Thymus (tissue), 11 donors: ENCODE measurements around the gene ATXN1. TPM values are rescaled to one million over a fixed set of nuclear protein-coding genes. Genes with fewer than 3 reads are reported as not detected.

Source experiments
- DNase-seq, 9 donors: peaks; one replicate each; pipeline ENCODE4 v3.0.0-alpha.2; 2013; ENCODE audit warnings: low spot score in 9 of 9, low read depth in 6 of 9, missing footprints in 1 of 9
- H3K27ac ChIP-seq, 2 donors: one replicate each; pipeline ENCODE4 v1.5.1; 2013; ENCODE audit warnings: control low read depth in 1 of 2, low read depth in 1 of 2, low read length in 1 of 2, mild to moderate bottlenecking in 1 of 2, moderate library complexity in 1 of 2
- H3K27me3 ChIP-seq, 2 donors: one replicate each; pipeline ENCODE4 v1.5.1; 2013; ENCODE audit warnings: low read length in 1 of 2; ENCODE audit not compliant: control insufficient read depth in 2 of 2, insufficient read depth in 1 of 2
- H3K36me3 ChIP-seq, 2 donors: one replicate each; pipeline ENCODE4 v1.5.1; 2013; ENCODE audit warnings: low read length in 1 of 2, mild to moderate bottlenecking in 1 of 2, moderate library complexity in 1 of 2; ENCODE audit not compliant: control insufficient read depth in 2 of 2, insufficient read depth in 2 of 2
- H3K4me1 ChIP-seq, 2 donors: one replicate each; pipeline ENCODE4 v1.5.1; 2013; ENCODE audit warnings: low read length in 2 of 2; ENCODE audit not compliant: control insufficient read depth in 2 of 2, insufficient read depth in 2 of 2
- H3K4me3 ChIP-seq, 2 donors: one replicate each; pipeline ENCODE4 v1.5.1; 2013; ENCODE audit warnings: low read length in 2 of 2, control low read depth in 1 of 2, mild to moderate bottlenecking in 1 of 2
- H3K9me3 ChIP-seq, 2 donors: one replicate each; pipeline ENCODE4 v1.5.1; 2013; ENCODE audit warnings: low read length in 1 of 2, mild to moderate bottlenecking in 1 of 2; ENCODE audit not compliant: control insufficient read depth in 2 of 2, insufficient read depth in 1 of 2
- WGBS: extraction: QIAGEN DNeasy Blood & Tissue Kit; methylation state at CpG from one replicate; pipeline ENCODE4 v1.1.7; 2013; 5-methylcytosine and 5-hydroxymethylcytosine counted together
- polyA plus RNA-seq: library from polyadenylated mRNA; stranded (reverse); fragments of 200-250 nt; gene quantifications from one replicate; pipeline ENCODE4 v1.2.3, GENCODE V29; 2013
- total RNA-seq: library from RNA; stranded (reverse); fragments of 120-200 nt; gene quantifications from one replicate; pipeline ENCODE4 v1.2.4, GENCODE V29; 2013
- donor health status: healthy.

Gene ATXN1
- total and polyA plus RNA-seq, 2 donors: 6.8 to 7.1 TPM

DNA sequence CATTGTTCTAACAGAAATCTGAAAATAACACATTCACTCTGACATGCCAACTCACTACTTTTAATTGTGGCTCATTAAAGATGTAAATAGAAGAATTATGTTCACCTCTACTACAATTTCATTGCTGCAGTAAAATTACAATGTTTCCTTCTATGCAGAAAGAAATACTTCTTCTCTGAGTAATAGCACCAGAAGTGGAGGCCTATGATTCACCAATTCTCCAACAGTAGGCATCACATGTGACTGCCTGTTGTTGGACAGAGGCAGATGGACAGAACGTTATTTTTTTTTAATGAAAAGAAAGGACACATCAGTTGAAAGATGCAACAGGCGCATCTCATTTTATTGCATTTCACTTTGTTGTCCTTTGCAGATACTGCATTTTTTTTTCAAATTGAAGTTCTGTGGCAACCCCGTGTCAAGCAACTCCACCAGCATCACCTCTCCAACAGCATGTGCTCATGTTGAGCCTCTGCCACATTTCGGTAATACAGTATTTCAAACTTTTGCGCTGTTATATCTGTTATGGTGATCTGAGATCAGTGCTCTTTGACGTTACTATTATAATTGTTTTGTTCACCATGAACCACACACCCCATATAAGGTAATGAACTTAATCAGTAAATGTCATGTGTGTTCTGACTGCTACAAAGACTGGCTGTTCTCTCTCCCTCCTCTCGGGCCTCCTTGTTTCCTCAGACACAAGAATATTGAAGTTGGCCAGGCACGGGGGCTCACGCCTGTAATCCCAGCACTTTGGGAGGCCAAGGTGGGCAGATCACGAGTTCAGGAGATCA lies 121.4 kb downstream of the ATXN1 start:
- no peak for DNase-seq
- H3K9me3 ChIP-seq: no peaks in the 10 kb centered on the region
- H3K36me3 ChIP-seq: no peaks in the 10 kb centered on the region
- no peak overlapping the region for H3K27ac ChIP-seq
- H3K27me3 ChIP-seq: no peaks in the 10 kb centered on the region
- H3K4me3 ChIP-seq: no peak overlapping the region
- no peaks in the 10 kb centered on the region for H3K4me1 ChIP-seq
- 96% methylated on average over 10 of the region's 10 CpGs for WGBS

DNA sequence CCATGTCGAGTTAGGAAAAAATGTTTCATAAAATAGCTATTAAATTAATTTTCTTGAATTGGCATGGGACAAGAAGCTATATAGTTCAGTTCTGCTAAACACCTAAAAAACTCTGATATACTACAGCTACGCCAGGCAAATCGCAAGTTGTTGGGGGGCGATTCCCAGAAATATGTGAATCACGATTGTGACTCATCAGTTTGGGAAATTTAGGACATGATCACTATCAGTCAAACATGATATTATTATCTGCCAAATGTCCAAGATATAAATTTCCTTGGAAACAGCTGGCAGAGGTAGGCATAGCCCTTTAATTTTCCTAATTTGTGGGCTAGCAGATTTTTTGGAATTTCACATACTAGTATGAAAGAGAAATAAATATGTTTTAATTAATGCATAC lies 123.6 kb downstream of the ATXN1 start:
- peaks cover 0 to 3% of the 10 kb centered on the region in 2 donors for H3K36me3 ChIP-seq
- 81% methylated on average over 5 of the region's 5 CpGs for WGBS
- H3K27me3 ChIP-seq: no peaks in the 10 kb centered on the region
- H3K9me3 ChIP-seq: no peaks in the 10 kb centered on the region
- DNase-seq: no peak
- H3K4me3 ChIP-seq: no peak overlapping the region
- peaks cover 0 to 4% of the 10 kb centered on the region in 2 donors for H3K4me1 ChIP-seq
- no peak overlapping the region for H3K27ac ChIP-seq

DNA sequence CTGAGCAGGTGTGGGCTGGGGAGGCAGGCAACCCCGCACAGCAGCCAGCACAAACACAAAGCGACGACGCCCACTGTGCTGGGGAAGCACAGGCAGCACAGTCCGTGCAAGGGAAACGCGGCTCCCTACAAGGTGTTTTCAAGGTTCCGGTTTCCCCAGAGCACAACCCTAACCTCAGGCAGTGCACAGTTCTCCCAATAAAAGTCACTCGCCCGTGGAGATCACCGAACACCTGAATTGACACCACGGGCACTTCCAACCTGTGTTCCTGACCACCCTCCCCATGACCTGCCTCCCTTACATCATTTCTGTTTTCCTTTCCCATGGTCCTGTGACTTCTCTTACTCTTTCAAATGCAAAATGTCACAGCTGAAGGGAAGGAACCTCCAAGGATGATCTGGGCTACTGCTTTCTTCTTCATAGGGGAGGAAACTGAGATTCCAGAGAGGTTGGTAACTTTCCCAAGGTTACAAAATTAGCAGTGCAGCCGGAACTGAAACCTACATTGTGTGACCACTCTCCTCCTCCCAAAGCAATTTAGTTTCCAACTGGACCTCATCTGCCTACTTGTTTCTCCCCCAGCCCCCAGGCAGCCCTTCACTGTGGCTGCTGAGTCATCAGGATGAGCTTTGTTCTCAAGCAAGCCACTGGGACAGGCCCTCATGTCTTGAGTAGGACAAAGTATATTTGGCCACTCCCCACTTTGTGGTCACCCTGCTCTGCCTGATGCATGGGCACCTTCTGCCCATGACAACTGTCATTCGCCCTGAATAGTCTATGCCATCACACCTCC lies 125.3 kb downstream of the ATXN1 start:
- Histone ChIP-seq H3K4me1 (peaks cover 0 to 4% of the 10 kb centered on the region in 2 donors), H3K9me3 (no peaks in the 10 kb centered on the region), H3K27me3 (no peaks in the 10 kb centered on the region), H3K36me3 (peaks cover 0 to 3% of the 10 kb centered on the region in 2 donors), H3K4me3 (no peak overlapping the region), H3K27ac (no peak overlapping the region)
- WGBS: 83% methylated on average over 14 of the region's 14 CpGs
- no peak for DNase-seq

DNA sequence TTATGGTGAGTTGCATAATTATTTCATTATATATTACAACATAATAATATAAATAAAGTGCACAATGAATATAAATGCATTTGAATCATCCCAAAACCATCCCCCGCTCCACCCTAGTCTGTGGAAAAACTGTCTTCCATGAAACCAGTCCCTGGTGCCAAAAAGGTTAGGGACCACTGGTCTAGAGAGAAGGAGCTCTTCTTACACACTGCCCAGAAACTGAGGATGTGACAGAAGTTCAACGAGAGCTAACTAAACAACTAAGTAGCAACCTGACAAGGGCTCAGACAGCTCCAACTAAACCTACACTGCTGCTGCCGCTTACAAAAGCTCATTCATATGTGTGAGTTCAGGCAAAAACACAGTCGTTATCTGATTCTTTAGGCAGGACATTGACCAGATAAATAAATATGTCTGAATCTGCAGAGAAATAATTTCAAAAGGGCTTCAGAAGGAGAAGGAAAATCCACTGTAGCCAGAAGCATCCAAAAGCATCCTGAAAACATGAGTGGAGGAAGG lies 125.9 kb downstream of the ATXN1 start:
- Histone ChIP-seq H3K4me1 (peaks cover 0 to 4% of the 10 kb centered on the region in 2 donors), H3K9me3 (no peaks in the 10 kb centered on the region), H3K4me3 (no peak overlapping the region), H3K27ac (no peak overlapping the region), H3K27me3 (no peaks in the 10 kb centered on the region), H3K36me3 (peaks cover 0 to 3% of the 10 kb centered on the region in 2 donors)
- WGBS: 97% methylated on average over 4 of the region's 4 CpGs
- DNase-seq: no peak

DNA sequence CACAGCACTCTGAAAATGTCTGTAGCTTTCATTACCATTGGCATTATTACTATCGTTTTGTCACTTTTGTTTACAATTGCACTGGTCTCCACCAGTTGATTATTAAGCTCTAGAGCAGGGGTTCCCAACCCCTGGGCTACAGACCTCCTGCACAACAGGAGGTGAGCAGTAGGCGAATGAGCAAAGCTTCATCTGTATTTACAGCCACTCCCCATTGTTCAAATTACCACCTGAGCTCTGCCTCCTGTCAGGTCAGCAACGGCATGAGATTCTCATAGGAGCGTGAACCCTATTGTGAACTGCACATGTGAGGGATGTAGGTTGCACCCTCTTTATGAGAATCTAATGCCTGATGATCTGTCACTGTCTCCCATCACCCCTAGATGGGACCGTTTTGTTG lies 126.4 kb downstream of the ATXN1 start:
- Histone ChIP-seq H3K9me3 (no peaks in the 10 kb centered on the region), H3K27me3 (no peaks in the 10 kb centered on the region), H3K36me3 (peaks cover 0 to 3% of the 10 kb centered on the region in 2 donors), H3K27ac (no peak overlapping the region), H3K4me3 (no peak overlapping the region), H3K4me1 (peaks cover 0 to 4% of the 10 kb centered on the region in 2 donors)
- WGBS: 95% methylated on average over 5 of the region's 5 CpGs
- DNase-seq: no peak

DNA sequence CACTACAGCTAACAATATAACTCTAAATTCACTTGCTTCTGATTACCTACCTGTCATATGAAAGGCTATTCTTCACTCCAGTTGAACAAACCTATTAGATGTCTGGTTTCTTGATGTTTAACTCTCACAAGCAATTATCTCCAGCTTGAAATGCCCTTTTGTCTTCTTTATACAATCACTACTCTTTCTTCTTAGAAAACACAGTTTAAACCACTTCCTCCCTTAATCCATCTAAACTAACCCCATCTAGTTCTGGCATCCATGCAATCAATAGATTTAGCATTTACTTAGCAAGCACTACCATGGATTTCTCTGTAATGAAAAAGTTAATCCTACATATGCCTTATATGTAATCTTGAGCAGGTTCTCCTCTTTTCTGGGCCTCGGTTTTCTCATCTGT lies 127.3 kb downstream of the ATXN1 start:
- H3K9me3 ChIP-seq: no peaks in the 10 kb centered on the region
- no peak for DNase-seq
- WGBS: 99% methylated on average over 1 of the region's 1 CpG
- H3K27ac ChIP-seq: no peak overlapping the region
- H3K4me1 ChIP-seq: peaks cover 0 to 4% of the 10 kb centered on the region in 2 donors
- no peak overlapping the region for H3K4me3 ChIP-seq
- H3K36me3 ChIP-seq: peaks cover 0 to 3% of the 10 kb centered on the region in 2 donors
- H3K27me3 ChIP-seq: no peaks in the 10 kb centered on the region

DNA sequence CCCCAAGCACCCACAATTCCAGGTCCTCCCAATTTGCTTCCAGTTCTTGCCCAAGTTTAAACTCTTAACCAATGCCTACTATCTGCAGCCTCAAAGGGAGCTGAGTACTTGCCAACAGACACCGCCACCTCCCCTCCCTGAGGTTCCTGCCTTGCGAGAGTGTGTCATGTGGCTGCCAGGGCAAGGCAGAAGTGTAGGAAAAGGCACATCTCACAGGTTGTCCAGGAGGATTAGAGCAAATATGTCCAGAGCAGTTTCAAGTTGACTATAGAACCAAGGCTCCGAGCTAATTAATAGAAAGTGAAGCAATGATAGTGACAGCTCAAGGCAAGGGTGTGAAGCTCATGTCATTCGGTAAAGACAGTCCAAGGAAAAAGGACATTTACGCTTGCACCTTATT lies 127.8 kb downstream of the ATXN1 start:
- no peak overlapping the region for H3K27ac ChIP-seq
- DNase-seq: no peak
- H3K27me3 ChIP-seq: no peaks in the 10 kb centered on the region
- no peaks in the 10 kb centered on the region for H3K9me3 ChIP-seq
- peaks cover 0 to 3% of the 10 kb centered on the region in 2 donors for H3K36me3 ChIP-seq
- WGBS: 93% methylated on average over 5 of the region's 5 CpGs
- H3K4me1 ChIP-seq: peaks cover 0 to 4% of the 10 kb centered on the region in 2 donors
- no peak overlapping the region for H3K4me3 ChIP-seq

DNA sequence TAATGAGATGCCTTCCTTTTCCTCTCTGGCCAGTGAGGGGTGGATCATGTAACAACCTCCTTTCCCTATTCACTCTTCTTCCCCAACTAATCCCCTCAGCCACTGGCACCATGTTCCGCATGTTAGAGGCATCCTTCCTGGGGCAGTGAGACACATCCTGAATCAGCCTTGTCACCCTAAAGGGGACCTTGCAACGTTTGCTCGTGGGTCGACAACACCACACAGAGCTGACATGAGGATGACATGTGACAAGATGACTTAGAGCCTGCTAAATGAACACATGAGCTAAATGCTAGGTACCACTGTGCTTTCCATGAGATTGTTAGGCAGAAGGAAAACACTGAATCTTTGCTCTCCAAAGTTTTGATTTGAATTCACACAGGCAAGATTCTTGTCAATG lies 129.2 kb downstream of the ATXN1 start:
- DNase-seq: no peak
- whole genome bisulfite sequencing: 95% methylated on average over 4 of the region's 4 CpGs
- Histone ChIP-seq H3K4me3 (no peak overlapping the region), H3K4me1 (peaks cover 0 to 4% of the 10 kb centered on the region in 2 donors), H3K9me3 (no peaks in the 10 kb centered on the region), H3K27me3 (no peaks in the 10 kb centered on the region), H3K27ac (no peak overlapping the region), H3K36me3 (peaks cover 0 to 3% of the 10 kb centered on the region in 2 donors)
